H1 (cell line): Measurements from ENCODE around the gene XRRA1. TPM values are rescaled to one million over a fixed set of nuclear protein-coding genes. Genes with fewer than 3 reads are reported as not detected.

ENCODE experiments used
- BRCA1 ChIP-seq: IDR thresholded peaks from 2 replicates; pipeline ENCODE4 v1.6.1; 2012; ENCODE audit warnings: low read depth, low read length, improper control_type of control experiment
- POU5F1 ChIP-seq: IDR thresholded peaks from 2 replicates; pipeline ENCODE4 v1.6.1; 2011; ENCODE audit warnings: low read depth, mild to moderate bottlenecking, low read length, moderate library complexity
- TAF1 ChIP-seq: IDR thresholded peaks from 2 replicates; pipeline ENCODE4 v1.6.1; 2011; ENCODE audit warnings: mild to moderate bottlenecking, low read depth, low read length
- polyA plus RNA-seq, 7 experiments: library from polyadenylated mRNA; depleted of rRNA in 3 of 7; stranded (reverse) in 5 of 7; unstranded in 2 of 7; fragments of >200 nt in 5 of 7; fragments of 200-250 nt in 2 of 7; gene quantifications; 1 replicate in 5 of 7; 2 replicates in 1 of 7; 4 replicates in 1 of 7; pipeline versions ENCODE4 v1.2.1 to v1.2.3, GENCODE V29; 2011 to 2013; ENCODE audit warnings: missing spikeins in 2 of 7, mixed read lengths in 2 of 7
- total RNA-seq: library from RNA; stranded (reverse); fragmentation: NEBNext Ultra II Directional; extraction: Animal tissue kit (Norgen Biotek cat#: 25700); gene quantifications from 2 replicates; pipeline ENCODE4 v1.2.1, GENCODE V29; 2021

XRRA1 gene
- total and polyA plus RNA-seq, 2 of the 8 experiments (the other 6 are each of a cell fraction or from before 2014, with no cell fraction given) = 2.1 to 7.1 TPM

- TF ChIP-seq POU5F1 (no peak), BRCA1 (no peak), TAF1 (no peak)
- TF ChIP-seq, all 59 proteins: peak for 0
Observed at GRCh38 chr11:74980634-74981033, 31.7 kb upstream of the XRRA1 start (continued).
